ENCODE measurements around the gene NCK2.

The NCK2 gene

GRCh38 chr2:105723431-105723830 is 21.3 kb upstream of the NCK2 start:
- H3K4me3 ChIP-seq (ENCODE audit: control insufficient read depth, low read depth, low read length) = no peak overlapping the region
- TF ChIP-seq CTCF (IDR thresholded peaks at IDR 0.05; ENCODE audit: control insufficient read depth, insufficient read depth, low read depth, low read length, missing control alignments) = no peak
- no peak for DNase-seq (ENCODE audit: low read depth)

- DNase-seq (ENCODE audit: low read depth) = no peak
- H3K4me3 ChIP-seq (ENCODE audit: control insufficient read depth, low read depth, low read length) = no peak overlapping the region
- no peak for TF ChIP-seq CTCF (IDR thresholded peaks at IDR 0.05; ENCODE audit: control insufficient read depth, insufficient read depth, low read depth, low read length, missing control alignments)
Measured at GRCh38 chr2:105725388-105725787, 19.3 kb upstream of the NCK2 start.

GRCh38 chr2:105730170-105730569 is 14.5 kb upstream of the NCK2 start:
- no peak overlapping the region for H3K4me3 ChIP-seq (ENCODE audit: control insufficient read depth, low read depth, low read length)
- no peak for TF ChIP-seq CTCF (IDR thresholded peaks at IDR 0.05; ENCODE audit: control insufficient read depth, insufficient read depth, low read depth, low read length, missing control alignments)
- no peak for DNase-seq (ENCODE audit: low read depth)

- no peak for TF ChIP-seq CTCF (IDR thresholded peaks at IDR 0.05; ENCODE audit: control insufficient read depth, insufficient read depth, low read depth, low read length, missing control alignments)
- no peak for DNase-seq (ENCODE audit: low read depth)
- no peak overlapping the region for H3K4me3 ChIP-seq (ENCODE audit: control insufficient read depth, low read depth, low read length)
Measured at GRCh38 chr2:105731511-105731910, 13.2 kb upstream of the NCK2 start.

- H3K4me3 ChIP-seq (ENCODE audit: control insufficient read depth, low read depth, low read length) = no peak overlapping the region
- no peak for DNase-seq (ENCODE audit: low read depth)
- no peak for TF ChIP-seq CTCF (IDR thresholded peaks at IDR 0.05; ENCODE audit: control insufficient read depth, insufficient read depth, low read depth, low read length, missing control alignments)
Measured at GRCh38 chr2:105732101-105732500, 12.6 kb upstream of the NCK2 start.

GRCh38 chr2:105732955-105733607 is 11.6 kb upstream of the NCK2 start:
- H3K4me3 ChIP-seq (ENCODE audit: control insufficient read depth, low read depth, low read length) = no peak overlapping the region
- no peak for TF ChIP-seq CTCF (IDR thresholded peaks at IDR 0.05; ENCODE audit: control insufficient read depth, insufficient read depth, low read depth, low read length, missing control alignments)
- no peak for DNase-seq (ENCODE audit: low read depth)

GRCh38 chr2:105733875-105734274 is 10.8 kb upstream of the NCK2 start:
- no peak for TF ChIP-seq CTCF (IDR thresholded peaks at IDR 0.05; ENCODE audit: control insufficient read depth, insufficient read depth, low read depth, low read length, missing control alignments)
- H3K4me3 ChIP-seq (ENCODE audit: control insufficient read depth, low read depth, low read length) = no peak overlapping the region
- no peak for DNase-seq (ENCODE audit: low read depth)
